Measurements from ENCODE around the gene TNNI3.

TNNI3 gene

DNA sequence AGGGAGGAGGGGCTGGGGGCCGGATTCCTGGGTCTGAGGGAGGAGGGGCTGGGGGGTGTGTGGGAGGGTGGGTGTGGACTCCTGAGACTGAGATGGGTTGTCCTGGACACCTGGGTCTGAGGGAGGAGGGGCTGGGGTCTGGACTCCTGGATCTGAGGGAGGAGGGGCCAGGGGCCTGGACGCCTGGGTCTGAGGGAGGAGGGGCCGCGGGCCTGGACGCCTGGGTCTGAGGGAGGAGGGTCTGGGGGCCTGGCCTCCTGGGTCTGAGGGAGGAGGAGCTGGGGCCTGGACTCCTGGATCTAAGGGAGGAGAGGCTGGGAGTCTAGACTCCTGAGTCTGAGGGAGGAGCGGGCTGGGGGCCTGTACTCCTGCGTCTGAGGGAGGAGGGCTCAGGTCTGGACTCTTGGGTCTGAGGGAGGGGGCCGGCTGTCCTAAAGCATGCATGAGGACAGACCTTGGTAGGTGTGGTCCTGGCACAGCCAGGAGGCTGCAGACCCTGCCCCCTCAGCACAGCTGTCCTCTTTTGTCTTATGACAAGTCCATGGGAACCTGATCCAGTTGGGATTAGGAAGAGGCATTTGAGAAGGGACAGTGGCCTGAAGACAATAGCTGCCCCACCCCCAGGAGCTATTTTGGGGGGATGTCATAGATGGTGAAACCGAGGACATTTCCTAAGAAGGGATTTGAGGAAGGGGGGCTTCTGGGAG is 9.8 kb downstream of the TNNI3 start:
- no peak for DNase-seq (ENCODE audit: low read depth)

DNA sequence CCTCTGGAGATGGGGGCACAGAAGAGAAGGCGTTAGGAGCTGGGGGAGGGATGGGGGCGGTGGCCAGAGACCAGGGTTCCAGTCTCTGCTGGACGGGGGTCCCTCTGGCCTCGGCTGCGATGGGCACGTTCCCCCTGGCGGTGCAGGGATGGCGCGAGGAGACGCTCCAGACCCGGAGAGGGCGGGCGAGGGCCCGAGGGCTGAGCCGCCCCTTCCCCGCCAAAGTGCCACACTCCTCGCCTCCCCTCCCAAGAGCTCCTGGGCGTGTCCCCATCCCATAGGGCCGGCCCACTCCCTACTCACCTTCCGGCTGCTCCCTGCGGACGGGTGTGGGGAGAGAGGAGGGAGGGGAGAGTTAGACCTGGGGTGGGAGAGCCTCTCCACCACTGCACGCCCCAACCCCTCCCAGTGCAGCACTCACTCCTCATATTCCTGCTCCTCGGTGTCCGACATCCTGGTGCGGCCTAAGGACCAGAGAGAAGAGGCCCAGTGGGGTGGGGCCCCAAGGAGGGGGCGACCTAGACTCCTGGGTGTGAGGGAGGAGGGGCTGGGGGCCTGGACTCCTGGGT is 10.7 kb downstream of the TNNI3 start:
- DNase-seq (ENCODE audit: low read depth): no peak

DNA sequence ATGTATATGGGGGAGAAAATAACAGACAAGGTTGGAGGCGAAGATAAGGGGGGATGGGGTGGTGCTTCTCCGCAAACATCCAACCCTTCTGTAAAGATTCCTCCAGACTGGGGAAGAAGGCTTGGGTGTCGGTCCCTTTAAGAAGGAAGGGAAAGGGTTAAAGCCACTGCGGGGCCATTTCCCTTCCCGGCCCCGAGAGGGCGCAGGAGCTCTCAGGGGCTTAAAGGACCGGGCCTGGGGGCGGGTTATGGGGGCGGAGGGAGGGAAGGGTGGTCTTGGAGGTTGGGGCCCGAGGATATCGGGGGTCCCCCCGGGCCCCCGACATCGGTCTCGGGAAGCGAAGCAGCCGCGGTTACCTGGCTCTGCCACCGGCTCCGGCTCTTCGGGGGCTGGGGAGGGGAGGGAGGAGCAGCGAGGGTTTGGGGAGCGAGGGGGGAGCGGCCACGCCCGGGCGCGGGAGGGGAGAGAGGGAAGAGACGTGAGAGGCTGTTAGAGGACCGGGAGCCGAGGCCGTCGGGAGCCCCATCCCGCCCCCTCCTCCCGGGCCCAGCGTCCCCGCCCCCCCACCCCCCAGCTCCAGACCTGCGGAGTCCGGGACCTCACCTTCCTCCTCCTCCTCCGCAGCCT is 11.3 kb downstream of the TNNI3 start:
- DNase-seq (ENCODE audit: low read depth): no peak

DNA sequence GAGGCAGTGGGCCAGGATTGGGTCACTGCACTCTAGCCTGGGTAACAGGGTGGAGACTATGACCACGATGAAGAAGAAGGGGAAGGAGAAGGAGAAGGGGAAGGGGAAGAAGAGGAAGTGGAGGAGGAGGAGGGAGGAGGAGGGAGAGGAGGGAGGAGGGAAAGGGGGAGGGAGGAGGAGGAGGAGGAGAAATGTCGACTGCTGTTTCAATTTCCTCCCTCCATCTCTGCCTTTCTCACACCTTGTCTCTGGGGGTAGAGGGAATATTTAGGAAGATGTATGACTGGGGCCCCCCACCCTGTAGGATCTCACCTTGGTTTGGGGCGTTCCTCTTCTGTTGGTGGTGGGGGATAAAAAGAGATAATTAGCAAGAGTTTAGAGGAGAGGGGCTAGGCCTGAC is 12.3 kb downstream of the TNNI3 start:
- DNase-seq (ENCODE audit: low read depth): no peak

DNA sequence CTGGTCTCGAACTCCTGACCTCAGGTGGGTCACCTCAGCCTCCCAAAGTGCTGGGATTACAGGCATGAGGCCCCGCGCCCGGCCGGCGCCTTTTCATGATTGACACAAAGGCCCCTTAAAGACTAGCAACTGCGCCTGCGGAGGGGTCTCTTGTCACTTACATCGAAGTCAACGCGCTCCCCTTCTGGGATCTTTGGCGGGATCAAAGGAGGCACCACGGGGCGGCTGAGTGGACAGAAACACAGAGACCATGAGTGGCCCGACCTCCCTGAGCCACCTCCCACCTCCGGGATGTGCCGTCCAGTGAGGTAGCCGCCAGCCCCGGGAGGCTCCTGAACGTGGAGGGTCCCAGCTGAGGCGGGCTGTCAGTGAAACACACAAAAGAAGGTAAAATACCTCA is 15.8 kb downstream of the TNNI3 start:
- DNase-seq (ENCODE audit: low read depth): no peak

DNA sequence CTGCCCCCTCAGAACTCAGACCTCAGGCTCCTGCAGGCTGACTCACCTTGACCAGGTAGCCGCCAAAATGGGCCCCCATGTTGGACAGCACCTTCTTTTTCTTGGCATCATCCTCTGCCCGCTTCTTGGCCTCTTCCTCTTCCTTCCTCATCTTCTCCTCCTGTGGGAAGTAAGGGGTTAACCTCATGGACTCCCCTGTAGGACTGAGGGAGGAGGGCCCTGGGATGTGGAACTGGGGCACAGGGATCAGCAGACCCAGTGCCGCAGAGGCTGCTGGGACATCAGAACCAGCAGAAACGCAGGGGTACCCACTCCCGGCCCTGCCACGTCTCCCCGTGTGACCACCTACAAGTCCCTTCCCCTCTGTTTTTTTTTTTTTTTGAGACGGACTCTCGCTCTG is 19.6 kb downstream of the TNNI3 start:
- DNase-seq (ENCODE audit: low read depth): no peak

DNA sequence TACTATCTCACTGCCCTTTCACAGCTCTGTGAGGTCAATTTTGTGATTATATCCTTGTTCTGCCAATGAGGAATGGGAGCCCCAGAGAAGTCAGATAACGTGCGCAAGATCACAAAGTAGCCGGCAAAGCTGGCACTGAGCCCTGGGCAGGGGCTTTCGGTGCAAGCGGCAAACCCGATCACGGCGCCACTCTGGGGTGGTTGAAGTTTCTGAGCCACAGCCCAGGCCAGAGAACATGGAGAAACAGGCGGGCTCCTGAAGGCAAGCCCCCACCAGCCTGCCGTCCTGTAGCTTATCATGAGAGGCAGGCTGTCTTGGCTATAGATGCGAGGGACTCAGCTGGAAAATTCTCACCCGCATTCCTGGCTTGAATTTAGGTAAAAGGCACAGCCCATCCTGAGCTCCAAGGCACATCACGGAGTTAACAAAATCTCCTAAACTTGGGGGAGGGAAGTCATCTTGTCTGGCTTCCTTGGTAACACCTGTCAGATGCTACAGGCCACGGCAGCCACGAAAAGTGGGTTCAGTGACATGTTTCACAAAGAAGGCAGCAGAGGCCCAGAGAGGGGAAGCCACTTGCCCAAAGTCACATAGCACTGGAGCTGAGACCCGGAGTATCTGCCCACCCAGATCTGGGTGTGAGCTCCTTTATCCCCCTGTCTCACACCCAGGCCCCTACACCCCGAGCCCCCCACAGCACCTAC is 21.0 kb downstream of the TNNI3 start:
- DNase-seq (ENCODE audit: low read depth): no peak

DNA sequence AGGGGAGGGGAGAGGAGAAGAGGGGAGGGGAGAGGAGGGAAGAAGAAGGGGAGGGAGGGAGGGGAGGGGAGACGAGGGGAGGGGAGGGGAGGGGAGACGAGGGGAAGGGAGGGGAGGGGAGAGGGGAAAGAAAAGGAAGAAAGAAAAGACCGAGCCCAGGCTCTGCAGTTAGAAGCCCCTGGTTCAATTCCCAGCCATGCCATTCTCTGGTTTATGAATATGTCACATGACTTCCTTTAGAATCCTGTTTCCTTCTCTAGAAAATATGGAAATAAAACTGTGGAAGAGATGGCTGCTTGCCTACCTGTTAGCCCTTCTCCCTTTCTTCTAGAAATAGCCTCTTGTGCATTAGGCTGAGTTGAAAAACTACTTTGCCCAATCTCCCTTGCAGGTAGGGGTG is 22.8 kb downstream of the TNNI3 start:
- no peak for DNase-seq (ENCODE audit: low read depth)

DNA sequence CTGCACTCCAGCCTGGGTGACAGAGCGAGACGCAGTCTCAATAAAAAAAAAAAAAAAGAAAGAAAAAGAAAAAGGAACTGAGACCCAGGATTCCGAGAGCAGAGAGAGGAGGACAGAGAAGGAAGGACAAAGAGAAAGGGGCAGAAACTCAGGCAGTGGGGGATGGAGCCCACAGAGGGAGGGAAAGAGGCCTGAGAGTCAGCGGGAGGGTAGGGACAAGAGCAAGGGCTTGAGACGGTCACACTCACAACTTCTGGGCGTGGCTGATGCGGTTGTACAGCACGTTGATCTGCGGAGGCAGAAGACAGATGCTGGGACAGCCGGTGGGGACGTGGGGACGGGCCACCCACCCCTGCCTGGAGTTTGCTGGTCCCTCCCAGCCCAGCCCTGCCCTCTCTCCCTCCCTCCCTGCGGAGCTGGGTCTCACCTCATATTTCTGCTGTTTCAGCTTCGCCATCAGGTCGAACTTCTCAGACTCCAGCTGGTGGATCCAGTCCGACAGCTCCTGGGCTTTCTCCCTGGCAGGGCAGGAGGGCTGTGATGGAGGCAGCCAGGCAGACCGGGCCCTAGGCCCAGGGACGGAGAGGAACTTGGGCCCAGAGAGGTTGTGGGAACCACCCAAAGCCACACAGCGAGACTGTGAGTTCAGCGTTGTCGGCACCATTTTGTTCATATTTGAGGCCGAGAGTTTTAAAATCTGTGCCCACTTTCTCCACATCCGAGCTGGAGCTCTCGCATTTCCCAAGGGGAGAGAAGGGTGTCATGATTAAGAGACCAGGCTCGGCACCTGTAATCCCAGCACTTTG is 23.7 kb downstream of the TNNI3 start:
- no peak for DNase-seq (ENCODE audit: low read depth)

DNA sequence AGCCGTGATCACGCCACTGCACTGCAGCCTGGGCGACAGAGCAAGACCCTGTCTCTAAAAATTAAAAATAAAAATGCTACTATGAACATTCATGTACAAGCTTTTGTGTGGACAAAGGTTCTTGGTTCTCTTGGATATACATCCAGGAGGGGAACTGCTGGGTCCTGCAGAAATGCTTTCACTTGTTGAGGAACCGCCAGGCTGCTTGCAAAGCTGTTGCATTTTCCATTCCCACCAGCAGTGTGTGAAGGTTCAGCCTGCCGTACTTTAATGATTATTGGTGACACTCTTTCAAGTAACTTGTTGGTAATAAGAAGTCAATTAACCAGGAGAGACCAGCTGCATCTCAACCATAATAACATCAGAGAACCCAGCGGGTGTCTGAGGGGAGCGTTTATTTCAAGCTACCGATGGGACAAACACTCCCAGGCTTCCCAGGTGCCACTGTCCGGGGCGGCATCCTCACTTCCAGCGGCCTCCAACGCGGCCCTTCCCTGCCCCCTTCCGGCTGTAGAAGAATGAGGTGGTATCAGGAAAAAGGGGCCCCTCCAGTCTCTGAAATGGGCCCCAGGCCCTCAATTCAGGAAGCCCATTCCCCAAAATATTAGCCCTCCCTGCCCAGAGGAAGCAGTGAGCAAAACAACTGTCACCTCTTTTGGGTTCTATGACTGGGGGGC is 24.9 kb downstream of the TNNI3 start:
- no peak for DNase-seq (ENCODE audit: low read depth)

DNA sequence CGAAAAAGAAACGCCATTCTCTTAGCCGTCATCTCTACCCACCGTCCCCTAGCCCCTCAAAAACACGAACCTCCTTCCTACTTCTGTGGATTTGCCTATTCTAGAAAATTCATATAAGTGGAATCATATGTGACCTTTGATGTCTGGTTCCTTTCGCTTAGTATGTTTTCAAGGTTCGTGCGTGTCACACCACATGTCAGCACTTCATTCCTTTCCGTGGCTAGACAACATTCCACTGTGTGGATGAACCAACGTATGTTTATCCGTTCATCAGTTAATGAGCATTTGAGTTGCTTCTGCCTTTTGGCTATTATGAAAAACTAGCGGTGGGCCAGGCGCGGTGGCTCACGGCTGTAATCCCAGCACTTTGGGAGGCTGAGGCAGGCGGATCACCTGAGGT is 26.1 kb downstream of the TNNI3 start:
- DNase-seq (ENCODE audit: low read depth): peak; percentile 22

DNA sequence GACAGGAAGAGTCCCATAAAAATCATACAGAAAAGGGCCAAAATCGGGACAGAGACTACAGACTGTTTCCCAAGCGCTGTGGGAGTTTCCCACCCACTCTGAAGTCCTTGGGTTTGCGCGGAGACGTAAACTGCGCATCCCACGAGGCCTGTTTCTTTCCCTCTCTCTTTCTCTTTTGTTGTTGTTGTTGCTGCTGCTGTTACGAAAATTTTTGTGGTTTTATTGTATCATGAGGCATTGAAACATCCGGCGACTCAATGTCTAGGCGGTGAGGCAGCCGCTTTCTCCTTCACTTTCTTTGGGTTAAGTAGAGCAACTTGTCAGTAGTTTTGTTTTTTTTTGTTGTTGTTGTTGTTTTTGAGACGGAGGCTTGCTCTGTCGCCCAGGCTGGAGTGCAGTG is 38.5 kb downstream of the TNNI3 start:
- no peak for DNase-seq (ENCODE audit: low read depth)

DNA sequence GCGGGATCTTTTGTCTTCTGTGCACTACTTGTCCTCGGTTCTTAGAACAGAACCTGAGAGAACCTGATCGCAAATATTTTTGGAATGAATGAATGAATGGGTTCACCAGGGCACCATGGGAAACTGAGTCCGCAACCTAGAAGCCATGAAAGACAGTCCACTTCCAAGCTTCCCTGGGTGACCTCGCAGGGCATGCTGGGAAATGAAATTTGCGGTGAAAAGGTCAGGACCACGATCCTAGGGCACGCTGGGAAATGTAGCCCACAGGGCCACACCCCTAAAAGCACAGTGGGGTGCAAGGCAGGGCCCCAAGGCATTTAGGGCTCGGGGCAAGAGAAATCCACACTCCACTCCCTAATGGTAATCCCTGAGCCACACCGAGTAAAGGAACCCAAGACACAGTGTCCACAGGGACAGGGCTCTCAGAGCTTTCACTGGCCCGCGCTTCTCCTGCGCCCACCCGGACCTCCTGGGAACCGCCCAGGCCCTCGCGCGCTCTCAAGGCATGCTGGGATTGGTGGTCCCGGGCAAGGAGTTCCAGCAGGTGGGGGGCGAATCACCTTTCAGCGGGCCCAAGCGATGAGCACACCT is 39.0 kb downstream of the TNNI3 start:
- DNase-seq (ENCODE audit: low read depth): no peak

DNA sequence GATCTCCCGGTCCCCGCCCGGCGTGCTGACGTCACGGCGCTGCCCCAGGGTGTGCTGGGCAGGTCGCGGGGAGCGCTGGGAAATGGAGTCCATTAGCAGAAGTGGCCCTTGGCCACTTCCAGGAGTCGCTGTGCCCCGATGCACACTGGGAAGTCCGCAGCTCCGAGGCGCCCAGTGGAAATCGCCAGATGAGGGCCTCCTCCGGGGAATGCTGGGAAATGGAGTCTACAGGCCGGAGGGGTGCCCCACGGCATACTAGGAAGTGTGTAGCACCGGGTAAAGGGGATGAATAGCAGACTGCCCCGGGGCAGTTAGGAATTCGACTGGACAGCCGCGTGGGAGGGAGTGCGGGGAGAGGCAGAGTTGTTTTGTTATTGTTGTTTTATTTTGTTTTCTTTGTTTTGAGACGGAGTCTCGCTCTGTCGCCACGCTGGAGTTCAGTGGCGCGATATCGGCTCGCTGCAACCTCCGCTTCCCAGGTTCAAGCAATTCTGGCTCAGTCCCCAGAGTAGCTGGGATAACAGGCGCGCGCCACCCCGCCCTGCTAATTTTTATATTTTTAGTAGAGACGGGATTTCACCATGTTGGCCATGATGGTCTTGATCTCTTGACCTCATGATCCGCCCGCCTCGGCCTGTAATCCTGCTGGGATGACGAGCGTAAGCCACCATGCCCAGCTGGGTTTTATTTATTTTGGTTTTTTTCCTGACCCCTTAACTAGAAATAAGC is 39.7 kb downstream of the TNNI3 start:
- DNase-seq (ENCODE audit: low read depth): peak; percentile 98

DNA sequence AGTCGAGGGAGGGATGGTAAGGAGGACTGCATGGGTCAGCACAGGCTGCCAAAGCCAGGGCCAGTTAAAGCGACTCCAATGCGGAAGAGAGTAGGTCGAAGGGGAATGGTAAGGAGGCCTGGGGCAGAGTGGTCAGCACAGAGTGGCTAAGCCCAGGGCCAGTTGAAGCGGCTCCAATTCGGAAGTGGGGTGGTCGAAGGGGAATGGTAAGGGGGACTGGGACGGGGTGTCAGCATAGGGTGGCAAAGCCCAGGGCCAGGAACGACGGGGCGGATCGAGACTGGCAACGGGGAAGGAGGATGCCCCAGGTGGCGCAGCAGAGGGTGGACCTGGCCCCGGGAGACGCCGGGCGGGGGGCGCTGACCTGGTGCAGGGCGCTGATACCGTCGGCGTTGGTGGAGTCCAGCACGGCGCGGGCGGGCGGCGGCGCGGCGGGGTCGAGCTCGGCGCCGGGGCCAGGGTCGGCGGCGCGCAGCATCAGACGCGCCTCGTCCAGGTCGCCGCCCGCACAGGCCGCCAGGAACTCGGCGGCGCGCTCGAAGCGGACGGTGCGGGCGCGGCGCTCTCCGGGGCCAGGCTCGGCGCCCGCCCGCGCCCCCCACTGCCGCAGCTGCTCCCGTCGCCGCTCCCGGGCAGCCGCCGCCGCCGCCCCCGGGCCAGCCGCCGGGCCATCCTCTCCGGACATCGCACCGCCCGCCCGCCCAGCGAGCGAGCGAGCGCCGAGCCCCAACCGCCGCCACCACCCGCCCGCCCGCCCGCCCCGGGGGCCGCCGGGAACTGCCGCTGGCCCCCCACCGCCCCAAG is 40.5 kb downstream of the TNNI3 start, which contains the start of gene PPP1R12C:
Gene PPP1R12C, minus strand, starts transcription at position 779 of the 804 bp plus-strand sequence. Its CDS starts 94 bp downstream, at position 685.
- no peak for DNase-seq (ENCODE audit: low read depth)

DNA sequence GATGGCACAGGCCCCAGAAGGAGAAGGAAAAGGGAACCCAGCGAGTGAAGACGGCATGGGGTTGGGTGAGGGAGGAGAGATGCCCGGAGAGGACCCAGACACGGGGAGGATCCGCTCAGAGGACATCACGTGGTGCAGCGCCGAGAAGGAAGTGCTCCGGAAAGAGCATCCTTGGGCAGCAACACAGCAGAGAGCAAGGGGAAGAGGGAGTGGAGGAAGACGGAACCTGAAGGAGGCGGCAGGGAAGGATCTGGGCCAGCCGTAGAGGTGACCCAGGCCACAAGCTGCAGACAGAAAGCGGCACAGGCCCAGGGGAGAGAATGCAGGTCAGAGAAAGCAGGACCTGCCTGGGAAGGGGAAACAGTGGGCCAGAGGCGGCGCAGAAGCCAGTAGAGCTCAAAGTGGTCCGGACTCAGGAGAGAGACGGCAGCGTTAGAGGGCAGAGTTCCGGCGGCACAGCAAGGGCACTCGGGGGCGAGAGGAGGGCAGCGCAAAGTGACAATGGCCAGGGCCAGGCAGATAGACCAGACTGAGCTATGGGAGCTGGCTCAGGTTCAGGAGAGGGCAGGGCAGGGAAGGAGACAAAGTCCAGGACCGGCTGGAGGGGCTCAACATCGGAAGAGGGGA is 41.2 kb downstream of the TNNI3 start:
- DNase-seq (ENCODE audit: low read depth): peak; percentile 33

DNA sequence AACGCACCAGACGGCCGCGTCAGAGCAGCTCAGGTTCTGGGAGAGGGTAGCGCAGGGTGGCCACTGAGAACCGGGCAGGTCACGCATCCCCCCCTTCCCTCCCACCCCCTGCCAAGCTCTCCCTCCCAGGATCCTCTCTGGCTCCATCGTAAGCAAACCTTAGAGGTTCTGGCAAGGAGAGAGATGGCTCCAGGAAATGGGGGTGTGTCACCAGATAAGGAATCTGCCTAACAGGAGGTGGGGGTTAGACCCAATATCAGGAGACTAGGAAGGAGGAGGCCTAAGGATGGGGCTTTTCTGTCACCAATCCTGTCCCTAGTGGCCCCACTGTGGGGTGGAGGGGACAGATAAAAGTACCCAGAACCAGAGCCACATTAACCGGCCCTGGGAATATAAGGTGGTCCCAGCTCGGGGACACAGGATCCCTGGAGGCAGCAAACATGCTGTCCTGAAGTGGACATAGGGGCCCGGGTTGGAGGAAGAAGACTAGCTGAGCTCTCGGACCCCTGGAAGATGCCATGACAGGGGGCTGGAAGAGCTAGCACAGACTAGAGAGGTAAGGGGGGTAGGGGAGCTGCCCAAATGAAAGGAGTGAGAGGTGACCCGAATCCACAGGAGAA is 42.0 kb downstream of the TNNI3 start:
- DNase-seq (ENCODE audit: low read depth): no peak

DNA sequence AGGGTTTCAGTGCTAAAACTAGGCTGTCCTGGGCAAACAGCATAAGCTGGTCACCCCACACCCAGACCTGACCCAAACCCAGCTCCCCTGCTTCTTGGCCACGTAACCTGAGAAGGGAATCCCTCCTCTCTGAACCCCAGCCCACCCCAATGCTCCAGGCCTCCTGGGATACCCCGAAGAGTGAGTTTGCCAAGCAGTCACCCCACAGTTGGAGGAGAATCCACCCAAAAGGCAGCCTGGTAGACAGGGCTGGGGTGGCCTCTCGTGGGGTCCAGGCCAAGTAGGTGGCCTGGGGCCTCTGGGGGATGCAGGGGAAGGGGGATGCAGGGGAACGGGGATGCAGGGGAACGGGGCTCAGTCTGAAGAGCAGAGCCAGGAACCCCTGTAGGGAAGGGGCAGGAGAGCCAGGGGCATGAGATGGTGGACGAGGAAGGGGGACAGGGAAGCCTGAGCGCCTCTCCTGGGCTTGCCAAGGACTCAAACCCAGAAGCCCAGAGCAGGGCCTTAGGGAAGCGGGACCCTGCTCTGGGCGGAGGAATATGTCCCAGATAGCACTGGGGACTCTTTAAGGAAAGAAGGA is 42.9 kb downstream of the TNNI3 start:
- no peak for DNase-seq (ENCODE audit: low read depth)
